GM18526 (cell line): Measurements from ENCODE around the gene SLAIN1.

Source experiments
- POLR2A ChIP-seq: IDR thresholded peaks from 3 replicates; pipeline ENCODE4 v1.6.1; 2011; ENCODE audit not compliant: insufficient read length; ENCODE audit errors: extremely low read depth

The SLAIN1 gene

DNA sequence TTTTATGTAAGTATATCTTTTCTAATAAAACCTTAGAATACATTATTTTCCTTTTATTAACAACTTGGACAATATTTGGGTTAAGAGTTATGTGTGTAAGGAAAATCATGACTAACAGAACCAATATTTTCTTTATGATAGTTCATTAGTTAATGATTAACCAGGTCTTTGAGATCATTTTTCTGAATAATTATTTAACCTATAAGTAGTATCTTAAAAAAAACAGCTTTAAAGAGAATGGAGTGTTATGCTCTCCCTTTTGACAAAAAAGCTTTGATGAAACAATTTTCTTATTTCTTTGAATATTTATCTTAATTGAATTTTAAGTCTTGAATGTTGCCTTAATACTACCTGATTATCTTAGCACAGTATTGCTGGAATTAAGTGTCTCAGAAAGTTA lies 3.8 kb downstream of the SLAIN1 start:
- no peak for TF ChIP-seq POLR2A

GRCh38 chr13:77702366-77702765 lies 4.9 kb downstream of the SLAIN1 start:
- TF ChIP-seq POLR2A = no peak

DNA sequence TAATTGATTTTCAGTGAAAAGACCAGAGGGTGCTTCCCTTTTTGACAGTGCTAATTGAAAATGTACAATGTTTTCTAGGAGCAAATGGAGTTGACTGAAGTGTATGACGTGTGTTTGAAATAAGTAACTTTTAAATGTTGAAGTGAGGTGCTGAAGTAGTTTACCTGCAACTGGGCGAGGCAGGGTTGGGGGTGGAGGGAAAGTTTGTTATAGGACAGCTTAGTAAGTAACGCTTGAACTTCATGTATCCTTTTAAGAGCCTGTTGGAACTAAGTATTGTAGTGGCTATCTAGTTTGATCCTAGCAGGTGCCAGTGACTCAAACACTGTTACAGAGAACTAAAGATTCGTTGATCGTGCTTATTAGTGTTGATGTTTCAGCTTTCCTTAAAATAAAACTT lies 5.9 kb downstream of the SLAIN1 start:
- no peak for TF ChIP-seq POLR2A

DNA sequence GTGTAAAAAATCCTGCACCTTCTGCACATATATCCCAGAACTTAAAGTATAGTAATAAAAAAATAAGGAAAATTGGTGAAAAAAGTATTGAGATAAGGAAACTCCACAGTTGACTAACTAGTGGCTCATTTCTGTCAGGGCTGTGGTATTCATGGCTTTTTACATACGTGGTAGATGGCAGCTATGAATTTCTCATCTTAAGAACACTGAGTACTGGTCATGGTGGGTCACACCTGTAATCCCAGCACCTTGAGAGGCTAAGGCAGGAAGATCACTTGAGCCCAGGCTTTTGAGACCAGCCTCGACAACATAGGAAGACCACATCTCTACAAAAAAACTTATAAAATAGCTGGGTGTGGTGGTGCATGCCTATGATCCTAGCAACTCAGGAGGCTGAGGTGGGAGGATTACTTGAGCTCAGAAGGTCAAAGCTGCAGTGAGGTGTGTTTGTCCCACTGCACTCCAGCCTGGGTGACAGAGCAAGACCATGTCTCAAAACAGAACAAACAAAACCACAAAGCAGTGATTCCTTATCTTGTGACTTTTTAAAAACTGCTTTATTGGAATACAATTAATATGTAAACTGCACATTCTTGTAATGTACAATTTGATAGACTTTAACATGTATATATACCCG lies 16.8 kb downstream of the SLAIN1 start:
- TF ChIP-seq POLR2A = no peak

DNA sequence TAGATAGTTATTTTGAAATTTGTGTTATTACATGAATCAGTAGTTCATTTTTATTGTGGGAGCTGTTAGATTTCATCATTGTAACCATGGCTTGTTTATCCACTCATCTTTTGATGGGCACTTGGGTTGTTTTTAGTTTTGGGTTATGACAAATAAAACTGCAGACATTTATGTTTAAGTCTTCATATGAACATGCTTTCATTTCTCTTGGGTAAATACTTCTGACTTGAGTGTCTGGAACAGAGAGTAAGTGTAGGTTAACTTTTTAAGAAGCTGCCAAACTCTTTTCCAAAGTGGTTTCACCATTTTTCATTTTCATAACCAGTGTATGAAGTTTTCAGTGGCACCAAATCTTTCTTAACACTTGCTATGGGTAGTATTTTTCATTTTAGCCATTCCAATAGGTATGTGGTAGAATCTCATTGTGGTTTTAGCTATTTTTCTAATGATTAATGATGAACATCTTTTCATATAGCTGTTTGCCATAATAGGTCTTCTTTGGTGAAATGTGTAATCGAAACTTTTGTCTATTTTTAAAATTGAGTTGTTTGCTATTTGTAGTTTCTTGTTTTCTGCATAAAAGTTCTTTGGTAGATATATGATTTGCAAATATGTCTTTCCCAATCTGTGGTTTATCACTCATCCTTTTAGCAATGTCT lies 17.9 kb downstream of the SLAIN1 start:
- TF ChIP-seq POLR2A = no peak

- no peak for TF ChIP-seq POLR2A
Measured at GRCh38 chr13:77716692-77717091, 19.2 kb downstream of the SLAIN1 start.

- no peak for TF ChIP-seq POLR2A
Measured at GRCh38 chr13:77717508-77717907, 20.0 kb downstream of the SLAIN1 start.

- no peak for TF ChIP-seq POLR2A
Measured at GRCh38 chr13:77719128-77719527, 21.6 kb downstream of the SLAIN1 start.

- no peak for TF ChIP-seq POLR2A
Measured at GRCh38 chr13:77720988-77721387, 23.5 kb downstream of the SLAIN1 start.

DNA sequence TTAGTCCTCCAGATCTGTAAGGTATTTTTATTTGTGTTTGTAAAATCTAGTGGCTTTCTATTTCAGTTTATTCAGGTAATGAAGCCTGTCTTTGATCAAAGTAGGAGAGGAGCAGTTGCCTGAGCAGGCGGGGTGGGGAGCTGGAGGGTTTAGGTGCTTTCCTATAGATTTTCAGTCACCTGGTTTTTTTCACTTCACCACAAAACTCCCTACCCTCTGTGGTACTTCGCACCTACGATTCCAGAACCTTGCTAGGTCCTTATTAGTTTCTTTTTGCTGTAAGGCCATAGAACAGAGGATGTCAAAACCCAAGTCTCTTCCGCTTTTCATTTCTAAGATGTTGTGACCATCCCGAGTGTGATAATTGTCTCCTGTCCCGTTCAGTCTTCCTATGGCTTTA lies 26.6 kb downstream of the SLAIN1 start:
- TF ChIP-seq POLR2A = no peak

GRCh38 chr13:77725071-77725470 lies 27.6 kb downstream of the SLAIN1 start:
- TF ChIP-seq POLR2A = no peak

- TF ChIP-seq POLR2A = no peak
Measured at GRCh38 chr13:77728265-77729125, 31.0 kb downstream of the SLAIN1 start.

DNA sequence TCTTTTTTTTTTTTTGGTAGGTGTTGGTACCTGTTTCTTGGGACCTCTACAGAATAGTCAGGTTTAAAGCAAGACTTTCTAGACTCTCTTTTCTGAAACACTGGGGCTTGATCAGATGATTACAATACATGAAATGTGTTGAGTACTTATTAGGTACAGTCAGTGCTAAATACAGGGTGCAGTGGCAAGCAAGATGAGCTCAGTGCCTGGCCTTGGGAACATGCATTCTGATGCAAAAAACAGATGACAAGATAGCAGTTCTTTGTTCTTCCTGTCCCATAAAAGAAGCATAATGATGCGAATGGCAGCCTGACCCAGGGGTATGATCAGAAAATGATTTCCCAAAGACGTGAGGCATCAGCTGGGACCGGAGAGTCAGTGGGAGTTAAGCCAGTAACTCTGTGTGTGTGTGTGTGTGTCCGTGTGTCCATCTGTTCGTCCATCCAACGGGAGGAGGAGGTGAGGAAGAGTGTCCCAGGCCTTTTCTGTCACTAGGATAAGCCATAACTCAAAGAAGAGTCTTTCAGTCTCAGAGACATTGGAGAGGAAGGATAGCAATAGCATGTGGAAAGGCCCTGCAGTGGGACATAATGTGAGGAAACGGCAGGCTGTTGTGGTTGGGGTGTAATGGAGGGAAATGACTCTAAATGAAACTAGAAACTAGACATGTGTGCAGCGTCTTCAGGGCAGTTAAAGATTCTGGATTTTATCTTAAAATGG lies 32.2 kb downstream of the SLAIN1 start:
- TF ChIP-seq POLR2A = no peak

DNA sequence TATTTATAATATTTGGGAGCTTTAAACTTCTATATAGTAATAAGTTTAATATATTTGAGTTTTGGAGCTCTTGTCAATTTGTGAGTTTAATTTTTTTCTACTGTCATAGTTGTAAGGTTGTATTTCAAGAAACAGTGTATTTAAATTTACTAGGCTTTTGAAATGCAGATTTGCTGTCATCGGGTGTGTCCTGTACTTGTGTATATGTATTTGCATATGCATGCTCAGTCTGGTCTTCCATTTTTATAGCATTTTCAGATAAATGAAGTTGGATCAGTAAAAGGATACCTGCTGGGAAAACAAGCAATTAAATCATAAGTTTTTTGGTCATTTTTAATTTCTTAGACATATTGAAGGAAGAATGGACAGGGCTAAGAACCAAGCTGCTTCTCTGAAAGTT lies 33.1 kb downstream of the SLAIN1 start:
- TF ChIP-seq POLR2A = no peak

DNA sequence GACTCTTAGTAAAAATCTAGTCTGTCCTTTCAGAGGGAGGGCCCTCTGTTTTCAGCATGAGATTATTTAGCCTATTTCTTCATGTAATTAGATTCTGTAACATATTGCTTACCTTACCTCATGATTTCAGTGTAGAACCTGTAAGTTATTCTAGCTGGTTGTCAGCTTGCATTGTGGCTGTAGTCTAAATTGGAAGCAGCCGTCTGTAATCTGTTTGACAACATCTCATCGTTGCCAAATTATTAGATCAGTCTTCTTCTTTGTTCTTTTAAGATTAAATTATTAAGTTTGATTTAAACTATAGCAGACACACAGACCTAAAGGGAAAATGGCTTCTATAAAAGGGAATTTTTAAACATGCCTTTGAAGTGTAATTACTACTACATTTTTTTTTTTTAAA lies 34.8 kb downstream of the SLAIN1 start:
- no peak for TF ChIP-seq POLR2A
